A549 (cell line): ENCODE data around the gene TMEM164.

Experiments used
- CEBPB ChIP-seq, 2 experiments: fragments of >200 bp in 1 of 2; sonication (Bioruptor Twin) in 1 of 2; formaldehyde crosslinking in 1 of 2; IDR thresholded peaks; 2 replicates each; pipeline ENCODE4 v1.6.1; 2012 to 2016
- CHD2 ChIP-seq: fragments of 150-350 bp; IDR thresholded peaks from 2 replicates; pipeline ENCODE4 v1.6.1; 2014; ENCODE audit warnings: low read length; ENCODE audit not compliant: partially characterized antibody
- CTCF ChIP-seq: fragments of >200 bp; sonication (Bioruptor Twin); formaldehyde crosslinking; IDR thresholded peaks from 3 replicates; pipeline ENCODE4 v1.5.1; 2016
- ELK1 ChIP-seq: fragments of 150-350 bp; IDR thresholded peaks from 2 replicates; pipeline ENCODE4 v1.6.1; 2014; ENCODE audit warnings: low read depth, mild to moderate bottlenecking, low read length
- ESRRA ChIP-seq: fragments of 150-350 bp; IDR thresholded peaks from 2 replicates; pipeline ENCODE4 v1.6.1; 2014; ENCODE audit warnings: mild to moderate bottlenecking, low read length, borderline replicate concordance
- HMGXB4 ChIP-seq: fragments of 250-450 bp; sonication (Bioruptor Pico); IDR thresholded peaks from 2 replicates; pipeline ENCODE4 v1.5.0; 2021; ENCODE audit warnings: mild to moderate bottlenecking, moderate library complexity, borderline replicate concordance
- MAZ ChIP-seq: fragments of 150-350 bp; IDR thresholded peaks from 2 replicates; pipeline ENCODE4 v1.6.1; 2014; ENCODE audit warnings: antibody characterized with exemption, low read depth, low read length, borderline replicate concordance
- NPAS2 ChIP-seq: fragments of 250-450 bp; sonication (Bioruptor Pico); IDR thresholded peaks from 2 replicates; pipeline ENCODE4 v1.8.0; 2022; ENCODE audit warnings: mild to moderate bottlenecking, moderate library complexity, borderline replicate concordance
- POLR2A ChIP-seq: IDR thresholded peaks from 2 replicates; pipeline ENCODE4 v1.6.1; 2012; ENCODE audit warnings: mild to moderate bottlenecking, low read length
- RAD21 ChIP-seq, 2 experiments: fragments of >200 bp in 1 of 2; sonication (Bioruptor Twin) in 1 of 2; formaldehyde crosslinking in 1 of 2; IDR thresholded peaks in 1 of 2; conservative IDR thresholded peaks in 1 of 2; 2 replicates in 1 of 2; 3 replicates in 1 of 2; pipeline ENCODE4 v1.6.1; 2012 to 2018; ENCODE audit warnings: inconsistent platforms in 1 of 2
- RARB ChIP-seq: fragments of 250-450 bp; sonication (Bioruptor Pico); IDR thresholded peaks from 2 replicates; pipeline ENCODE4 v1.8.0; 2021; ENCODE audit warnings: mild to moderate bottlenecking, moderate library complexity
- SMC3 ChIP-seq: fragments of >200 bp; sonication (Bioruptor Twin); formaldehyde crosslinking; IDR thresholded peaks from 3 replicates; pipeline ENCODE4 v1.6.1; 2018; ENCODE audit warnings: inconsistent platforms
- ZC3H11A ChIP-seq: fragments of 450-650 bp; IDR thresholded peaks from 2 replicates; pipeline ENCODE4 v1.6.1; 2014; ENCODE audit warnings: antibody characterized with exemption, mild to moderate bottlenecking
- ZFP36 ChIP-seq: fragments of 450-650 bp; IDR thresholded peaks from 2 replicates; pipeline ENCODE4 v1.6.1; 2014; ENCODE audit warnings: borderline replicate concordance; ENCODE audit not compliant: partially characterized antibody

GRCh38 chrX:110002300-110003166, at the start of gene TMEM164:
- TF ChIP-seq CTCF (no peak), POLR2A (peak; percentile 83), SMC3 (no peak), CEBPB (IDR thresholded peaks at IDR 0.05) (no peak), ZC3H11A (no peak), ELK1 (no peak), RAD21 (conservative IDR thresholded peaks at IDR 0.05 in 1 of 2, IDR thresholded peaks at IDR 0.05 in 1 of 2) (no peak), RARB (CRISPR knock-in tag) (no peak), HMGXB4 (CRISPR knock-in tag) (no peak), ESRRA (no peak), ZFP36 (no peak), MAZ (no peak), CHD2 (no peak), NPAS2 (no peak)
